ENCODE data around the gene CMKLR1.

Gene CMKLR1

GRCh38 chr12:108333898-108334699 lies 5.0 kb downstream of the CMKLR1 start:
- no peak for DNase-seq

GRCh38 chr12:108332791-108333382 lies 6.2 kb downstream of the CMKLR1 start:
- DNase-seq = no peak

- DNase-seq = no peak
Observed at GRCh38 chr12:108328420-108328819, 10.7 kb downstream of the CMKLR1 start.

GRCh38 chr12:108327621-108328344 lies 11.3 kb downstream of the CMKLR1 start:
- DNase-seq = no peak

GRCh38 chr12:108326254-108326750 lies 12.8 kb downstream of the CMKLR1 start:
- no peak for DNase-seq

- DNase-seq = no peak
Observed at GRCh38 chr12:108325549-108325948, 13.6 kb downstream of the CMKLR1 start.

- no peak for DNase-seq
Observed at GRCh38 chr12:108325018-108325358, 14.1 kb downstream of the CMKLR1 start.

- DNase-seq = peak; percentile 42
Observed at GRCh38 chr12:108324351-108325017, 14.6 kb downstream of the CMKLR1 start.

- no peak for DNase-seq
Observed at GRCh38 chr12:108323581-108323980, 15.5 kb downstream of the CMKLR1 start.

GRCh38 chr12:108322998-108323397 lies 16.1 kb downstream of the CMKLR1 start:
- DNase-seq = no peak

GRCh38 chr12:108321688-108322087 lies 17.4 kb downstream of the CMKLR1 start:
- no peak for DNase-seq

GRCh38 chr12:108320507-108321293 lies 18.4 kb downstream of the CMKLR1 start:
- no peak for DNase-seq

- DNase-seq = no peak
Observed at GRCh38 chr12:108319277-108320234, 19.6 kb downstream of the CMKLR1 start.

- DNase-seq = peak; percentile 39
Observed at GRCh38 chr12:108318472-108319275, 20.4 kb downstream of the CMKLR1 start.

- no peak for DNase-seq
Observed at GRCh38 chr12:108317308-108318234, 21.5 kb downstream of the CMKLR1 start.

- no peak for DNase-seq
Observed at GRCh38 chr12:108316176-108317086, 22.7 kb downstream of the CMKLR1 start.

GRCh38 chr12:108315486-108316105 lies 23.5 kb downstream of the CMKLR1 start:
- no peak for DNase-seq

All from right hindlimb (tissue), 1 donor.